Type B pancreatic cell (in vitro differentiated cells): Measurements from ENCODE around the gene TMEM132D. TPM values are rescaled to one million over a fixed set of nuclear protein-coding genes. Genes with fewer than 3 reads are reported as not detected.

Experiments used
- DNase-seq: peaks from one replicate; pipeline ENCODE4 v3.0.0; 2021; ENCODE audit warnings: mixed read lengths; ENCODE audit not compliant: unreplicated experiment; ENCODE audit errors: extremely low spot score
- H3K27ac Mint-ChIP-seq: 2 replicates; pipeline ENCODE4 v1.8.0; 2021; ENCODE audit warnings: mild to moderate bottlenecking, mixed read lengths
- H3K27me3 Mint-ChIP-seq: 2 replicates; pipeline ENCODE4 v1.8.0; 2021; ENCODE audit warnings: mixed read lengths
- H3K36me3 Mint-ChIP-seq: 2 replicates; pipeline ENCODE4 v1.8.0; 2021; ENCODE audit warnings: mixed read lengths
- H3K4me1 Mint-ChIP-seq: one replicate; pipeline ENCODE4 v1.8.0; 2021; ENCODE audit warnings: mixed read lengths; ENCODE audit not compliant: unreplicated experiment
- H3K4me3 Mint-ChIP-seq: 2 replicates; pipeline ENCODE4 v1.8.0; 2021; ENCODE audit warnings: mild to moderate bottlenecking, mixed read lengths
- H3K9me3 Mint-ChIP-seq: 2 replicates; pipeline ENCODE4 v1.8.0; 2021; ENCODE audit warnings: mixed read lengths
- total RNA-seq: library from RNA; stranded (reverse); gene quantifications from 2 replicates; pipeline ENCODE4 v1.2.1, GENCODE V29; 2021; ENCODE audit warnings: low replicate concordance
- TF ChIP-seq, protein P1 (sequence below): fragments of 200-600 bp; sonication (generic); conservative IDR thresholded peaks from 2 replicates; pipeline ENCODE4 v1.5.0; 2021; ENCODE audit warnings: antibody characterized with exemption, mild to moderate bottlenecking

TMEM132D gene
- total RNA-seq, 1 donor from 2014 or later: 1.8 TPM

GRCh38 chr12:129152351-129153104 is 751.3 kb downstream of the TMEM132D start:
- no peaks in the 10 kb centered on the region for H3K36me3 Mint-ChIP-seq
- H3K9me3 Mint-ChIP-seq: no peaks in the 10 kb centered on the region
- no peak for DNase-seq
- TF ChIP-seq, protein P1, sequence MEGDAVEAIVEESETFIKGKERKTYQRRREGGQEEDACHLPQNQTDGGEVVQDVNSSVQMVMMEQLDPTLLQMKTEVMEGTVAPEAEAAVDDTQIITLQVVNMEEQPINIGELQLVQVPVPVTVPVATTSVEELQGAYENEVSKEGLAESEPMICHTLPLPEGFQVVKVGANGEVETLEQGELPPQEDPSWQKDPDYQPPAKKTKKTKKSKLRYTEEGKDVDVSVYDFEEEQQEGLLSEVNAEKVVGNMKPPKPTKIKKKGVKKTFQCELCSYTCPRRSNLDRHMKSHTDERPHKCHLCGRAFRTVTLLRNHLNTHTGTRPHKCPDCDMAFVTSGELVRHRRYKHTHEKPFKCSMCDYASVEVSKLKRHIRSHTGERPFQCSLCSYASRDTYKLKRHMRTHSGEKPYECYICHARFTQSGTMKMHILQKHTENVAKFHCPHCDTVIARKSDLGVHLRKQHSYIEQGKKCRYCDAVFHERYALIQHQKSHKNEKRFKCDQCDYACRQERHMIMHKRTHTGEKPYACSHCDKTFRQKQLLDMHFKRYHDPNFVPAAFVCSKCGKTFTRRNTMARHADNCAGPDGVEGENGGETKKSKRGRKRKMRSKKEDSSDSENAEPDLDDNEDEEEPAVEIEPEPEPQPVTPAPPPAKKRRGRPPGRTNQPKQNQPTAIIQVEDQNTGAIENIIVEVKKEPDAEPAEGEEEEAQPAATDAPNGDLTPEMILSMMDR: no peak
- H3K27ac Mint-ChIP-seq: no peak overlapping the region
- no peak overlapping the region for H3K4me3 Mint-ChIP-seq
- H3K4me1 Mint-ChIP-seq: no peaks in the 10 kb centered on the region
- H3K27me3 Mint-ChIP-seq: peaks cover 26% of the 10 kb centered on the region

- no peak overlapping the region for H3K27ac Mint-ChIP-seq
- TF ChIP-seq, protein P1: no peak
- H3K9me3 Mint-ChIP-seq: no peaks in the 10 kb centered on the region
- H3K27me3 Mint-ChIP-seq: peaks cover 30% of the 10 kb centered on the region
- no peak overlapping the region for H3K4me3 Mint-ChIP-seq
- no peaks in the 10 kb centered on the region for H3K36me3 Mint-ChIP-seq
- no peak for DNase-seq
- no peaks in the 10 kb centered on the region for H3K4me1 Mint-ChIP-seq
These were observed 753.1 kb downstream of the TMEM132D start for GRCh38 chr12:129150721-129151120.

- Mint-ChIP-seq H3K4me1 (no peaks in the 10 kb centered on the region), H3K4me3 (no peak overlapping the region), H3K9me3 (no peaks in the 10 kb centered on the region), H3K27me3 (peaks cover 27% of the 10 kb centered on the region), H3K36me3 (no peaks in the 10 kb centered on the region), H3K27ac (no peak overlapping the region)
- no peak for DNase-seq
- TF ChIP-seq, protein P1: no peak
These were observed 758.4 kb downstream of the TMEM132D start for GRCh38 chr12:129145381-129145780.

DNA sequence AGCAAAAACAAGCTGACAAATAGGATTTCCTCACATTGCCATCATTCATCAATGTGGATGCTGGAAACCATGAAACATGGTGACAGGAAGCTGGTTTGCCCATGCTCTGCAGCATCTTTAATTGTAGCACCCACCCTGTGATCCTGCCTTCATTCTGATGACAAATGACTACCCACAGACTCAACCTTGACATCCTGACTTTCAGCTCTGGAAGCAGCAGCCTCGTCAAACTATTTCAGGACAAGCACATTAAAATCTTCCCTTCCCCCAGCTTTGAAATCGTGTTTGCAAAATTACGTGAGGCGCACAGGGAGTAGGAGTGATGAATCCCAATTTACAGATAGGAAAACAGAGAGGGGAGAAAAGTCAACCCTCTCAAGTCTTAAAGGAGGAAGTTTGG is 765.0 kb downstream of the TMEM132D start:
- TF ChIP-seq, protein P1: no peak
- no peaks in the 10 kb centered on the region for H3K36me3 Mint-ChIP-seq
- no peaks in the 10 kb centered on the region for H3K4me1 Mint-ChIP-seq
- H3K4me3 Mint-ChIP-seq: no peak overlapping the region
- no peak for DNase-seq
- H3K27ac Mint-ChIP-seq: no peak overlapping the region
- no peaks in the 10 kb centered on the region for H3K9me3 Mint-ChIP-seq
- H3K27me3 Mint-ChIP-seq: peaks cover 2% of the 10 kb centered on the region

DNA sequence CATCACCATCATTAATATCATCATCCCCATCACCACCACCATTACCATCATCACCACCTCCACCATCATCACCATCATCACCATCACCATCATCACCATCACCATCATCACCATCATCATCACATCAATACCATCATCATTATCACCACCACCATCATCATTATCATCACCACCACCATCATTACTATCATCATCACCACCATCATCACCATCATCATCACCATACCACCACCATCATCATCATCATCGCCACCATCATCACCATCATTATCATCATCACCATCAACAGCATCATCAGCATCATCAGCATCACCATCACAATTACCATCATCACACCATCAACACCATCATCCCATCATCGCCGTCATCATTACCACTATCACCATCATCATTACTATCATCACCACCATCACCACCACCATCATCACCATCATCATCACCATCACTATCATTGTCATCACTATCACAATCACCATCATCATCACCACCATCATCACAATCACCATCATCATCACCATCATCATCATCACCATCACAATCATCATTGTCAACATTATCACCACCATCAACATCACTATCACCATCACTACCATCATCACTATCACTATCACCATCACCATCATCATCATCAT is 767.0 kb downstream of the TMEM132D start:
- H3K4me3 Mint-ChIP-seq: no peak overlapping the region
- H3K27ac Mint-ChIP-seq: no peak overlapping the region
- no peaks in the 10 kb centered on the region for H3K4me1 Mint-ChIP-seq
- H3K9me3 Mint-ChIP-seq: no peaks in the 10 kb centered on the region
- TF ChIP-seq, protein P1: no peak
- no peaks in the 10 kb centered on the region for H3K36me3 Mint-ChIP-seq
- no peak for DNase-seq
- peaks cover 6% of the 10 kb centered on the region for H3K27me3 Mint-ChIP-seq
